LNCAP (cell line): ENCODE results near the gene NRARP.

Experiments used
- TF ChIP-seq, protein P1 (sequence below): fragments of 450-650 bp; IDR thresholded peaks from 2 replicates; pipeline ENCODE4 v1.5.1; 2017; ENCODE audit warnings: mild to moderate bottlenecking

The NRARP gene

DNA sequence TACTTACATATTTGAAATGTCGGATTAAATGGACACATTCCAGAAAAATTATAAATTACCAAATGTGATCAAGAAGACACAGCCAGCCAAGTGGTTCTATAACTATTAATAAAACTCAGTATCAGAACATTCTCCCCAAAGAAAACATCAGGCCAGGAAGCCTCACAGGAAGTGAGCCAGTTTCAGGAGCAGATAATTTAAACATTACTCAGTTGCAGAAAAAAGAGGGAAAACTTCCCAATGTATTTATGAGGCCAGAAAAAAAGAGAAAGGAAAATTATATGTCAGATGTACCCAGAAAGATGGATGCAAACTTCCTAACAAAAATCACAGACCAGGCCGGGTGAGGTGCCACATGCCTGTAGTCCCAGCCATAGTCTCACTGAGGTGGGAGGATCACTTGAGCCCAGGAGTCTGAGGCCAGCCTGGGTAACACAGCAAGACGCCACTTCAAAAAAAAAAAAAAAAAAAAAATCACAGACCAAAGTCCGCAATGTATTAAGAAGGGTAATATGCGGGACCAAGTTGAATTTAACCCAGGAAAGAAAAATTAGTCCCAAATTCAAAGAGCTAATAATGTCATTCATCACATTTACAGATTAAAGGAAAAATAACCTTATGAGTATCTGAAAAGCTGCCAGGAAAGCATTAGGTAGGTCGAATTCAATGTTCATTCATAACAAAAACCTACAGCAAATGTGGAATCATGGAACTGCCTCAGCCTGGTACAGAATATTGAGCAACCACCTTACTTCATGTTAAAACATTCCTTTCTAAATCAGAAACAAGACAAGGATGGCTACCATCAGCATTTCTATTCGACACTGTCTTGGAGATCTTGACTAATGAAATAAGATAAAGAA lies 37.2 kb upstream of the NRARP start:
- TF ChIP-seq, protein P1, sequence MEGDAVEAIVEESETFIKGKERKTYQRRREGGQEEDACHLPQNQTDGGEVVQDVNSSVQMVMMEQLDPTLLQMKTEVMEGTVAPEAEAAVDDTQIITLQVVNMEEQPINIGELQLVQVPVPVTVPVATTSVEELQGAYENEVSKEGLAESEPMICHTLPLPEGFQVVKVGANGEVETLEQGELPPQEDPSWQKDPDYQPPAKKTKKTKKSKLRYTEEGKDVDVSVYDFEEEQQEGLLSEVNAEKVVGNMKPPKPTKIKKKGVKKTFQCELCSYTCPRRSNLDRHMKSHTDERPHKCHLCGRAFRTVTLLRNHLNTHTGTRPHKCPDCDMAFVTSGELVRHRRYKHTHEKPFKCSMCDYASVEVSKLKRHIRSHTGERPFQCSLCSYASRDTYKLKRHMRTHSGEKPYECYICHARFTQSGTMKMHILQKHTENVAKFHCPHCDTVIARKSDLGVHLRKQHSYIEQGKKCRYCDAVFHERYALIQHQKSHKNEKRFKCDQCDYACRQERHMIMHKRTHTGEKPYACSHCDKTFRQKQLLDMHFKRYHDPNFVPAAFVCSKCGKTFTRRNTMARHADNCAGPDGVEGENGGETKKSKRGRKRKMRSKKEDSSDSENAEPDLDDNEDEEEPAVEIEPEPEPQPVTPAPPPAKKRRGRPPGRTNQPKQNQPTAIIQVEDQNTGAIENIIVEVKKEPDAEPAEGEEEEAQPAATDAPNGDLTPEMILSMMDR, result no peak

- TF ChIP-seq, protein P1, result no peak
These were observed 34.7 kb upstream of the NRARP start for GRCh38 chr9:137336735-137337134.

DNA sequence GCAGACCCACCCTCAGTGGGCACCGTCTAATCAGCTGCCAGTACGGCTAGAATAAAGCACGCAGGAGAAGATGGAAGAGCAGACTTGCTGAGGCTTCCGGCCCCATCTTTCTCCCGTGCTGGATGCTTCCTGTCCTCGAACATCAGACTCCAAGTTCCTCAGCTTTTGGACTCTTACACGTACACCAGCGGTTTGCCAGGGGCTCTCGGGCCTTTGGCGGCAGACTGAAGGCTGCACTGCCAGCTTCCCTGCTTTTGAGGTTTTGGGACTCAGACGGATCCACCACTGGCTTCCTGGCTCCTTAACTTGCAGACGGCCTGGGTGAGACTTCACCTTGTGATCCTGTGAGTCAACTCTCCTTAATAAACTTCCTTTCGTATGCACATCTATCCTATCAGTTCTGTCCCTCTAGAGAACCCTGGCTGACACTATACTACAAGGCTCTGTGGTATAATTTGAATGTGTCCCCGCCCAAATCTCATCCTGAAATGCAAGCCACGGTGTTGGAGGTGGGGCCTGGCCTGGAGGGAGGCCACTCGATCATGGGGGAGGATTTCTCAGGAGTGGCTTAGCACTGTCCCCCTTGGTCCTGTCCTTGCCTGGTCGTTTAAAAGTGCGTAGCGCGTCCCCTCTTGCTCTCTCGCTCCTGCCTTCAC lies 31.1 kb upstream of the NRARP start:
- TF ChIP-seq, protein P1, result no peak

- TF ChIP-seq, protein P1, result no peak
These were observed 29.9 kb upstream of the NRARP start for GRCh38 chr9:137331929-137332328.

- TF ChIP-seq, protein P1, result no peak
These were observed 28.6 kb upstream of the NRARP start for GRCh38 chr9:137330689-137331088.

DNA sequence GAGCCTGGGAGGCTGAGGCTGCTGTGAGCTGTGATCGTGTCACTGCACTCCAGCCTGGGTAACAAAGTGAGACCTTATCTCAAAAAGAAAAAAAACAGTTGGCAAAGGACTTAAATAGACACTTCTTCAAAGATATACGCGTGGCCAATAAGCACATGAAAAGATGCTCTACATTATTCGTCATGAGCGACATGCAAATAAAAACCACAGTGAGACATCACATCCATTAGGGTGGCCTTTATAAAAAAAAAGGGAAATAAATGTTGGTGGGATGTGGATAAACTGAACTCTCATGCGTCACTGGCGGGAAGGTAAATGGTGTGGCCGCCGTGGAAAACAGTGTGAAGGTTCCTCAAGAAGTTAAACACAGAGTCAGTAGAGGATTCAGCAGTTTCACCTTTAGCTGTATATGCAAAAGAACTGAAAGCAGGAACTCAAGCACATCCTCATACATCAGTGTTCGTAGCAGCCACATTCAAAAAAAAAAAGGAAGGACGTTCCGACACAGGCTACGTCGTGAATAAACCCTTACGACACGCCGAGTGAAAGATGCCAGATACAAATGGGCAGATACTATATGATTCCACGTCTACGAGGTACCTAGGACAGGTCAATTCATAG lies 24.5 kb upstream of the NRARP start:
- TF ChIP-seq, protein P1, result no peak

DNA sequence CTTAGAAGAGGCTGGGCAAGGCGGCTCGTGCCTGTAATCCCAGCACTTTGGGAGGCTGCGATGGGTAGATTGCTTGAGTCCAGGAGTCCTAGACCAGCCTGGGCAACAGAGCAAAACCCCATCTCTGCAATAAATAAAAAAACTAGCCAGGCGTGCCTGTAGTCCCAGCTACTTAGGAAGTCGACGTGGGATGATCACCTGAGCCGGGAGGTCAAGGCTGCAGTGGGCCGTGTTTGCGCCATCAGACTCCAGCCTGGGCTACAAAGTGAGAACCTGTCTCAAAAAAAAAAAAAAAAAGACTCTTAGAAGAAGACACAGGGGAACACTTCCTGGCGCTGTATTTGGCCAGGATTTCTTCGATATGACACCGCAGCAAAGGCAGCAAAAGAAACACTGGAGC lies 23.7 kb upstream of the NRARP start:
- TF ChIP-seq, protein P1, result no peak
